HG03045 (cell line): ENCODE results near the gene PRPF40B.
"Not testable (repeated sequence)": the region's sequence is repeated elsewhere in the genome, so short reads cannot be mapped to it uniquely, and the experiment has no call there.

Experiments used
- ATAC-seq: cut with Tn5 transposase; IDR thresholded peaks from one replicate; pipeline ENCODE4 v1.9.1; 2021; ENCODE audit warnings: mild to moderate bottlenecking, moderate library complexity; ENCODE audit not compliant: unreplicated experiment

The PRPF40B gene

GRCh38 chr12:49623142-49623904 is at the start of gene PRPF40B:
PRPF40B (plus strand) TSS chr12:49623561; CDS start chr12:49623591, 30 bp downstream.
- peak; percentile 73 for ATAC-seq

DNA sequence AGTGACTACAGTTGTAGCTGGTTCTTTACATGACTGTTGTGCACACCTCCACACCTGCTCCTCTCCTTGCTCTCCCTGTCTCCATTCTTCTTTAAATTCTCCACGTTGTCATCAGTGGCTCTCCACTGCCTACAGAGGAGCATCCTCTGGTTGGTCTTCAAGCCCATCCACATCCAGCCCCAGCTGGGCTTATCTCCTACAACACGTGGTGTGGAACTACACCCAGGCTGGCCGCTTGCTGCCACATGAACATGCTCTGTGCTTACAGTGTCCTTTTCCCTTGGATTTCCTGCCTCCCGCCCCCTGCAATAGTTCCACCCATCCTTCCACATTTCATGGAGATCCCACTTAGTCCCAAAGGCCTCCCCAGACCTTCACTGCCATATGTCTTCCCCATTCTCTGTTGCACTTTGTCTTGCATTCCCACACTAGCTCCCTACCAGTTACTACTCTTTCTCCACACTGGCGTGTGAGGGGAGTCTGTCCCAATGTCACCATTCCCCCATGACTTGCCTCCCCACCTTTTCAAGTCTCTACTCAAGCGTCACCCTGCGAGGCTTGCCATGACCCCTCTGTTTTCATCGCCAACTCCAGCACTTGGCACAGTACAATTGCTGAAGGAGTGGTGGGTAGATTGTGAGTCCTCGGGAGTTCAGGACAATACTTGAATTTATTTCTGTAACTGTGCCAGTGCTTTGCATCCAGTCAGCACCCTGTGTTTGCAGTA is 45.6 kb upstream of the PRPF40B start:
- no peak for ATAC-seq

- no peak for ATAC-seq
Measured at GRCh38 chr12:49578471-49579112, 44.8 kb upstream of the PRPF40B start.

DNA sequence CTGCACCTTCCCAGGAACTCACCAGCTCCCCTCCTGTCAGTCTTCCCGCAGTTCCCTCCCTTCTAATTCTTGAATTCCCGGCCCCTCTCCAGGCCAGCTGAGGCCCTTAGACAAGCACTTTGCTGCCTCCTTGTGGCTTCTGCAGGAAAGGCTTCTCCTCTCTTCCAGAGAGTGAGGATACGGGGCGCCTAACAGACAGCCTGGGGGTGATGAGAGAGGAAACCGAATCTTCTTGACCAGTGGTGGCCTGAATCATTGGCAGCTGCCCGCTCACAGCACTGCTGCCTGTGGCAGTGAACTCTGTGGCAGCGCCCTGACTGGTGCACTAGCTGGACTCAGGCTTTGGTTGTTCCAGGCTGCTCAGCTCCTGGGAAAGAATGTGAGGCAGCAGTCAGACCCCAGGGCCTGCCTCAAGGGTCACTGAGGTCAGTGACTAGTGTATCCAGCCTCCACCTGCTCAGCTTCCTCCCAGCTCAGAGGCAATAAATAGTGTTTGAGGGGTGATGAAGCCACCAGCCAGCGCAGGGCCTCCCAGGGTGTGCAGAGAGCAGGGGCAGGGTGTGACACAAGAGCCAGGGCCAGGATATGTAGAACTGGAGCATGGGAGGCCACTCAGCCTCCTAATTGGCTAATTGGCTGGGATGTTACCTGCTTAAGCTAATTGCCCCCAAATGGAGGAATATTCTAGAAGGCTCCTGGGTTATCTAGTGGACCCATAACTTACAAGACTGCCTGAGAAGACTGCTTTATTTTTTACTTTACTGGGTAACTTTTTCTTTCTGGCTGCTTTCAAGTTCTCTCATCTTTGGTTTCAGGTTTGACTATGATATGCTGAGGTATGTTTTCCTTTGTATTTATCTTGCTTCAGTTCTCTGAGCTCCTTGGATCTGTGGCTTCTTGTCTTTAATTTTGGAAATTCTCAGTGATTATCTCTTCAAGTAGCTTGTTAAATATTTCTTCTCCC is 42.5 kb upstream of the PRPF40B start:
- ATAC-seq: no peak

DNA sequence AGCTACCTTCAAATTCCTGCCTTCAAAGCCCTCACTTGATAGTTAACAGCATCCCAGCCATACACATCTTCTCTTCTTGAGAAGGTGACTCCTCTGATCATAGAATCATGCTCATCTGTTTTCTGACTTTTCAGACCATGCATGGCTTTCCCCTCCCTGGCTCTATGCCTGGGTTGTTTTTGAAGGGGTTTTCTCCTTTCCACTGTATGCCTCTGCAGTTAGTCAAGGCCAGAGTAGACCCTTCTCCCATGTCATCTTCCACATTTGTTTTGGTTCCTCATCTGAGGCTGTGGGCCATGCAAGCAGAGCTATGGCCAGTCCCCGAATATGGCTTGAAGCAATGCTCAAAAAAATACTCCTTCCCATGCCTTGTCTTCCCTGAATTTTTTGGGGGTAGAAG is 41.2 kb upstream of the PRPF40B start:
- no peak for ATAC-seq

DNA sequence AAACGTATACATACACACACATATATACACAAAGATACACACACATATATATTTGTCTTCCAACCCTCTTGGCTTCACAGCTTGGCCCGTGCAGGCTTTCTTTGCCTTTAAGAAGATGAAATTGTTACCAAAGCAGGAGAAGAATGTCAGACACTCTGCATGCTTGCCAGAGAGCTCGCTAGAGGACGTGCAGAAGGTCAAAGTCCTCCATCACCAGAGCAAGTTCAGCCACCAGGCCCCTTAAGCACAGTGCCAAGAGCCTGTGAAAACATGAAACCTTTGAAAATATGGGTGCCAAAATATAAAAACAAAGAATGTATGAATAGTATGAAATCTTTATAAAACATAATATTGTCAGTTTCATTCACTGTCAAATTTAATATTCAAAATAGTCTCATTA is 40.5 kb upstream of the PRPF40B start:
- ATAC-seq: no peak

DNA sequence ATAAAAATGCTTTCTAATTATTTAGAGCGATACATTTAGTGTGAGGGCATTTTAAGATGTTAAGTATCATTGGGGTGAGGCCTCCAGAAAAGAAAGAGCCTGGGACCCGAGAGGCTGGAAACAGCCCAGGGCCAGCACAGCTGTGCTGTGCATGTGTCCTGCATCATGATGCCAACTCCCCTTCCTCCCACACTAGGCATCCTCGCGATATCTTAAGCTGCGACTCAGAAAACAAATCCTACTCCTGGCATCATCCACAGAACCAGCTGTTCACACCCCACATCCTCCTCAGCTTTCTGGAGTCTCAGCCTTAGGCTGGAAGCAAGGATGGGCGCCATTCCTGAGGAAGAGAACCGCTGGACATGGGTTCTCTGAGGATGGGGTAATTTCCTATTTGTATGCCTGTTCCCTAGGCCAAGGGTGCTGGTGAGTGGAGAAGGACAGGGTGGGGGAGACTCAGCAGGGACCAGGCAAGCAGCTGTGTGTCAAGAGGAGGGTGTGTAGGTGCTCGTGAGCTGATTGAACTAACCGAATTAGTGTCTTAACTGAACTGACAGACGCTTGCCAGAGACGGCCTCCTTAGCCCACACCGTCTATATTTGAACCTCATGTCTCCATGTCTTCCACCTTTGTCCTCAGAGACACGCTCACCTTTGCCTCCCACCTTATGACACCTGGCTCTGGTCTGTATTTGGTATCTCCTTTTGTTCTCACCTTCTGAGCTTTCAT is 39.8 kb upstream of the PRPF40B start:
- no peak for ATAC-seq

DNA sequence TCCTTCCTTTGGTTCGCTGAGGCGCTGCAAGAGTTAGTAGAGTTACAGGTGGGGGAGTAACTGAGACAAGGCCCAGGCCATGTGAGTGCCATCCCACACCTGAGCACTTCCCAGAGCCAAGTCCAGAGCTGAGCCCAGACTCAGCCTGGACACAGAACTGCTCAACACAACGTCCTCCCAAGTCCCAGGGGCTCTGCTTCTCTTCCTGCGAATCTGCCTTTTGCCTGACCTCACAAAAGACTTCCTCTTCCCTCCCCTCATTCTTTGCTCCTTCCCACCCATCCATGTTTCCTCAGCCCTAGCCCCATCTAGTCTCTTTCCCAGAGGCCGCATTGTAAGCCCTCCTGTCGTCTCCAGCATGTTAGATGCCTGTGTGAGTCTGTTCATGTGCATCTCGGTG is 38.8 kb upstream of the PRPF40B start:
- ATAC-seq: no peak

DNA sequence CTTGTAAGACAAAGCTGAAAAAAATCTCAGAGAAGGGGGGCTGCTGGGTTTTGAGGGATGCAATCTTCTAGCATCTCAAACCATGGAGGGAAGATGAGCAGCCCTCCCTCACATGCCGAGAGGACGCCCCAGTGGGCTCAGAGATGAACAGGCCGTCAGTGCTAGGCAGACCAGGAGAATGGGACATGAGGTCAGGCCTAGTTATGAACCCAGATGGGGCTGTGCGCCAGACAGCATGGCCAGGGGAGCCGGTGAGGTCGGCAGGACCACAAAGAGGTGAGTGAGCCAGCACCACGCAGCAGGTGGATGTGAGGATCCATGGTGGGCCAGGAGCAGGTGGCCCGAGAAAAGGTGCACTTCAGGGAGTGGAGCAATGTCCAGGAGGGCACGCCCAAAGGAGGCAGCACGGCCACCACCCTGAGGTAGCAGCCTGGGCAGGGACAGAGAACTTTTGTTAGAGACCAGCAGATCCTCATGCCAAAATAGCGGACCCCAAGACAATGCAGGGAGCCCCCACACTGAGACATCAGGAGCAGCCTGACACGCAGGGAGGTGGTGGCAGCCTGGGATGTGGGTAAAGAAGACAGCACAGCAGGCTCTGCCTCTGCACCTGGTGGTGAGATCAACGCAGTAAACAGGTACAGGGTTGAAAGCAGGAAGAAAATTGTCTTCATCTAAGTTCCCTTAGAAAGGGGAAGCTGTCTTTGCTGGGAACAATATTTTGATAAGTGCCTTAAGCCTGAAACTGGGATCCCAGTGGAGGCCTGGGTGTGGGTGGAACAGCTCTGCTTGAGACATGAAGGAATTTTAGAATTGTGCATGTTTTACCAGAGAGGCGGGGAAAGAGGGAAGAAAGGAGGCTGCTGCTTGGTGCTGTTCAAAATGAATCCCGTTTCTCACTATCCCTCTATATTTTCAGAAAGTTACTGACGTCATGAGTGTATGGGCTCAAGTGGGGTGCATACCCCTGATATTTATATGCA is 37.6 kb upstream of the PRPF40B start:
- no peak for ATAC-seq

DNA sequence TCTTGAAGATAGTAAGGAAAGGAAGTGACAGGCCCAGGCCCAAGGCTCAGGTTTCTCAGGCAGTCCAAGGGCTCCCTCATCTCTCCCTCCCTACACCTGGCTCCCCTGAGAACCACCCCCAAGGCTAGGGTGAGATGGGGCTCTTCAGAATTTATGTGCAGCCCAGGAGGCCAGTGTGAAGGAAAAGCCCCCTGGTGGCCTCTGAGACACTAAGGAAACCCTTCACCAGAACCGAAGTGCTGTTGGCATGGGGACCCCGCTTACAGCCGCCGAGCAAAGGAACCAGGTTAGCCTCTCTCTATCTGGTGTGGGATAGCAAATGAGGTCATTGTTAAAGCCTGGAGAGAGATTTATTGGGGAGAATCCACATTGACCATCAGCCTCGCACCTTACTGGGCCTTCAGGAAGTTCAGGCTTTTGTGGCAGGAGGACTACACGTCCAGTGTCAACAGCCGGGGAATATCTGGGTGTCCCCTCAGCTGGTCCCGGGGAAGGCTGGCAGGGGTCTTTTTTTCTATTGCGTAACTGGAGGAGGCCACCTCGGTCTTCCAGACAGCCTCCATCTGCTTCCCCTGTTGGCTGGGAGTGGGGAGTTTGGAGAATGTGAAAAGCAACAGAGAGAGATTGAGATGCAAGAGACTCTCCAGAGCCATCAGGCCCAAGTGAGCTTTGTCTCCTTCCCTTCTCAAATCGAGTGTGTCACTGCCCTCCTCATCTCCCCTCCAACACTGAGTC is 36.0 kb upstream of the PRPF40B start:
- no peak for ATAC-seq

GRCh38 chr12:49588281-49588680 is 35.1 kb upstream of the PRPF40B start:
- no peak for ATAC-seq

DNA sequence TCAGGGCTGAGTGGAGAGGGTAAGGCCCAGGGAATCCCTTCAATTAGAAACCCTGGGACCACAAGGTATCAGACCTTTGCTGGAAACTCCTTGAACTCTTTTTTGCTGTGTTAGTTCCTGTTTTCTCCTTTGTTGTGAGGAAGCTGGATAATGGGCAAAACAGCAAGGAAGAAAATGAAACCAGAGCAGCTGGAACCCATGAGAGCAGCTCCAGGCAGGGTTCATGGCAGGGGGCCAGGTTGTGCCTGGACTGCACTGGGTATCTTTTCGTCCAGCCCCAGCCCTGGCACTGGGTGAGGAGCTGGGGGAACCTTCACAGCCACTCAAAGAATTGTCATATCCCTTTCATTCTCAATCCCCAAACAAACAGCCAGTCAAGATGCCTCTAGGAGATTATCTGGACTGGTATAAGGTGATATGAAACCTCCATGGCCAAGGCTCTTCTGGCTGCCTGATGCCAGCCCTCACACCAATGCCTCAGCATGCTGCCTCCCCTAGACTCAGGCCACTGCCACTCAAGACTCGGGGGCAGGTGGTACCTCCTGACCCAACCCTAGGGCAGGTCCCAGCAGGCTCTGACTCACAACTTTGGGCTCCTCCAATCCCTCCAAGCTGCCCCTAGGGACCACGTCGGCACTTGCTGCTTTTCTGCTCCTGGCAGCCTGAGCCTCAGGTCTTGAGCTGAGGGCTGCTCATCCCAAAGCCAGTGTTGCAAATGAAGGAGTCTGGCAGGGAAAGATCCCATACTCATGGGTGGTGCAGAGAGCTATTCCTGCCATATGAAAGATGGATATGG is 34.4 kb upstream of the PRPF40B start:
- ATAC-seq: no peak

- no peak for ATAC-seq
Measured at GRCh38 chr12:49598527-49598926, 24.8 kb upstream of the PRPF40B start.

GRCh38 chr12:49599961-49600360 is 23.4 kb upstream of the PRPF40B start:
- no peak for ATAC-seq

DNA sequence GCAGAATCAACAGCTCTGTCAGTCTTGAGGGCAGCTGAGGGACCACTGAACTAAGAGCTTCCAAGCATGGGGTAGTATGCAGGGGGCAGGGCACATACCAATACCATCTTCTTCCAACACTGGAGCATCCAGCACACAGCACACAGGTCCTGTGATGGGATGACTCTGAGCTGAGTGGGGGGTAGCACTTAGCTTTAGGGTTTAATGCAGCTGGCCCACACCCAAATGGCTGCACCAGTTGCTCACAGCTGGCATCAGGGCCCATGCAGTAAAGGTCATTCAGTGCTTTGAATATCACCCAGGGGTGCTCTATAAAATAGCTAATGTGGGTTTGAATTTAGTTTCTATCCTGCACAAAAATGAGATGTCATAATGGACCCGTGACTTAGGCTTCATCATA is 19.6 kb upstream of the PRPF40B start:
- no peak for ATAC-seq

DNA sequence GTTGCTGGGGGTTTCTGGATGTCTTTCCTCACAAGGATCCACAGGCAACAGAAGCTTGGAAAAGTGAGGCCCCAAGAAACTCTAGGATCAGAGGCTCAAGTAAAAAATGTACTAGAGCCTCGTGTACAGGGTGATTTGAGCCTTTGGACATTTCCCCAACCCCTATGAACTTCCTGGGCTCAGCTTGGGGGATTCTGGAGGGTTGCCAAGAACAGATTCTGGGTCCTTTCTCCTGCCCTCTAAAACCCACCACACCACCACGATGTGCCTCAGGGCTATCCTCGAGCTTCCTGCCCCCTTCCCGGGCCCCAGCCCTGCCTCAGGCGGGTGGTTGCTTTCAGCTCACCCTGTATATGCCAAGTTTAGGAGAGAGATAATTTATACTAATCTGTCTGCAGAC is 18.5 kb upstream of the PRPF40B start:
- ATAC-seq: no peak

DNA sequence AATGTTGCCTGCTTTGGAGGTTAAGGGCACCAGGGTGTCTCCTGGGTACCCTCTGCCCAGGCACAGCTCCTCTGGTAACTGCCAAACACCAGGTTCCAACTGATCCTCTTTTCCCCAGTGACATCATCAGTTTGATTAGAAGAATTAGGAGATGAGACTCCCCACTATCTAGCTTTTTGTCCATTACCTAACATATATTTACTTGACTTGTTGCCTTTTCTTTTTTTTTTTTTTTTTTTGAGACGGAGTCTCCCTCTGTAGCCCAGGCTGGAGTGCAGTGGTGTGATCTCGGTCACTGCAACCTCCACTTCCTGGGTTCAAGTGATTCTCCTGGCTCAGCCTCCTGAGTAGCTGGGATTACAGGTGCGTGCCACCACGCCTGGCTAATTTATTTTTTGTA is 17.8 kb upstream of the PRPF40B start, which contains the start of gene FAM186B:
Gene FAM186B, minus strand, starts transcription at position 101 of the 400 bp plus-strand sequence. CDS start 162 bp downstream, outside the sequence.
- not testable (repeated sequence) for ATAC-seq
